Uterus (tissue), 2 donors: ENCODE data around the gene GARIN6.

Experiments used
- POLR2A ChIP-seq, 2 donors: fragments of 450-650 bp; IDR thresholded peaks; one replicate each; pipeline ENCODE4 v1.6.1; 2016; ENCODE audit warnings: antibody characterized with exemption in 2 of 2, mild to moderate bottlenecking in 1 of 2, moderate library complexity in 1 of 2
- TF ChIP-seq, protein P1 (sequence below), 4 experiments: fragments of 200-600 bp in 2 of 4; fragments of 450-650 bp in 2 of 4; sonication (generic) in 2 of 4; IDR thresholded peaks; one replicate each; pipeline ENCODE4 v1.5.1; 2016 to 2019; ENCODE audit warnings: antibody characterized with exemption in 4 of 4, mild to moderate bottlenecking in 2 of 4, moderate library complexity in 1 of 4

DNA sequence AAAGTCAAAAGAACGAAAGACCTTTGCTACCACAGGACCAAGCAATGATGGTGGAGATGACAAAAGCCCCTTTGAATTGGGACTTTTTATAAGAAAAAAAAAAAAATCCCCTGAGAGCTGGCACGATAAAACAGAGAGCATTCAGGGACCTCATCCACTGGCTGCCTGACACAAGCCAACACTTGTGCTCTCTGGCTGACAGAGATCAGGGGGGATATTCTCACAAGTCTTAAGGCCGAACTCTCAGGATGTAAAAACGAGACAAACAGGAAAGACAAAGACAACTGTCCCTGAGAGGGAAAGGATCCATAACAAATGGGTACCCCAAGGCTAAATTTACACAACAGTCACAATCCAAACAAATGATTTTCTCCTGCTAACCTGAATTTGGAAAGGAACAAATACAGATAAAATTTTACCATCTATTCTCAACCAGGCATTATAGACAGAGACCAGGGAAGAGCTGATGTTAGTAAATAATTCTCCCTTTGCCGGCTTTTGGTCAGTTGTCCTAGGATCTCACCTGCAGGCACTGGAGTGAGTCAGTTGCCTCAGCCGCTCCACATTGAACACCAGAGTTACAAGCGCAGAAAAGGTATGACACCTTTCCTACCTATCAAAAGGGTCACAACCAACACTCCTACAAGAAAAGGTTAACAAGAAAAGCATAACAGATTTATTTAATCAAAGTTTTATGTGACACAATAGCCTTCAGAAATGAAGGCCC, 37.9 kb upstream of the GARIN6 start:
- TF ChIP-seq, protein P1, sequence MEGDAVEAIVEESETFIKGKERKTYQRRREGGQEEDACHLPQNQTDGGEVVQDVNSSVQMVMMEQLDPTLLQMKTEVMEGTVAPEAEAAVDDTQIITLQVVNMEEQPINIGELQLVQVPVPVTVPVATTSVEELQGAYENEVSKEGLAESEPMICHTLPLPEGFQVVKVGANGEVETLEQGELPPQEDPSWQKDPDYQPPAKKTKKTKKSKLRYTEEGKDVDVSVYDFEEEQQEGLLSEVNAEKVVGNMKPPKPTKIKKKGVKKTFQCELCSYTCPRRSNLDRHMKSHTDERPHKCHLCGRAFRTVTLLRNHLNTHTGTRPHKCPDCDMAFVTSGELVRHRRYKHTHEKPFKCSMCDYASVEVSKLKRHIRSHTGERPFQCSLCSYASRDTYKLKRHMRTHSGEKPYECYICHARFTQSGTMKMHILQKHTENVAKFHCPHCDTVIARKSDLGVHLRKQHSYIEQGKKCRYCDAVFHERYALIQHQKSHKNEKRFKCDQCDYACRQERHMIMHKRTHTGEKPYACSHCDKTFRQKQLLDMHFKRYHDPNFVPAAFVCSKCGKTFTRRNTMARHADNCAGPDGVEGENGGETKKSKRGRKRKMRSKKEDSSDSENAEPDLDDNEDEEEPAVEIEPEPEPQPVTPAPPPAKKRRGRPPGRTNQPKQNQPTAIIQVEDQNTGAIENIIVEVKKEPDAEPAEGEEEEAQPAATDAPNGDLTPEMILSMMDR (IDR thresholded peaks at IDR 0.05), result no peak
- no peak for TF ChIP-seq POLR2A (IDR thresholded peaks at IDR 0.05)
